HL-60 (cell line): Measurements from ENCODE around the gene ST6GAL1.
A peak's percentile ranks its signal among the peaks of the same experiment; 100 is the strongest.

ENCODE experiments used
- DNase-seq, 2 experiments: peaks; one replicate each; pipeline ENCODE4 v3.0.0-alpha.2; 2010 to 2020; ENCODE audit warnings: low read depth in 1 of 2, low spot score in 1 of 2
- H3K27ac ChIP-seq: fragments of 250-450 bp; sonication (Bioruptor Pico); replicated peaks from 2 replicates; pipeline ENCODE4 v1.5.1; 2020; ENCODE audit warnings: mild to moderate bottlenecking, moderate library complexity
- H3K27me3 ChIP-seq: fragments of 250-450 bp; sonication (Bioruptor Pico); 2 replicates; pipeline ENCODE4 v1.5.1; 2021; ENCODE audit warnings: mild to moderate bottlenecking, moderate library complexity; ENCODE audit not compliant: insufficient read depth, poor library complexity, severe bottlenecking
- H3K4me3 ChIP-seq: replicated peaks from 2 replicates; pipeline ENCODE4 v1.5.1; 2011; ENCODE audit warnings: mild to moderate bottlenecking, control low read depth, low read length; ENCODE audit not compliant: insufficient read depth
- CTCF ChIP-seq: IDR thresholded peaks from one replicate; pipeline ENCODE4 v1.5.1; 2011; ENCODE audit warnings: low read length, control low read depth, inconsistent platforms; ENCODE audit not compliant: insufficient read depth
- GABPA ChIP-seq: IDR thresholded peaks from 2 replicates; pipeline ENCODE4 v1.6.1; 2012; ENCODE audit warnings: low read depth
- POLR2AphosphoS5 ChIP-seq: IDR thresholded peaks from 2 replicates; pipeline ENCODE4 v1.6.1; 2012; ENCODE audit warnings: low read depth
- REST ChIP-seq: IDR thresholded peaks from 2 replicates; pipeline ENCODE4 v1.6.1; 2012; ENCODE audit warnings: low read depth; ENCODE audit not compliant: insufficient replicate concordance
- SPI1 ChIP-seq: IDR thresholded peaks from 2 replicates; pipeline ENCODE4 v1.6.1; 2012; ENCODE audit warnings: low read depth, mild to moderate bottlenecking, borderline replicate concordance

ST6GAL1 gene

GRCh38 chr3:187041362-187042307, 111.3 kb downstream of the ST6GAL1 start:
- peak; percentile 39 to 43 for DNase-seq
- no peak overlapping the region for H3K4me3 ChIP-seq
- H3K27ac ChIP-seq: peak overlapping the region; percentile 36
- TF ChIP-seq CTCF (no peak), SPI1 (no peak), GABPA (no peak), REST (no peak), POLR2AphosphoS5 (no peak)
- H3K27me3 ChIP-seq: no peaks in the 10 kb centered on the region

GRCh38 chr3:187042346-187042745, 112.0 kb downstream of the ST6GAL1 start:
- no peak for TF ChIP-seq REST
- no peak for TF ChIP-seq CTCF
- no peak for TF ChIP-seq SPI1
- no peak for TF ChIP-seq POLR2AphosphoS5
- no peak for TF ChIP-seq GABPA
- H3K4me3 ChIP-seq: no peak overlapping the region
- no peaks in the 10 kb centered on the region for H3K27me3 ChIP-seq
- H3K27ac ChIP-seq: peak overlapping the region; percentile 36
- DNase-seq: peak in 1 of 2 experiments; percentile 34

- Histone ChIP-seq H3K27ac (peak overlapping the region; percentile 36; the same call in 1 of the 2 replicates), H3K4me3 (no peak overlapping the region), H3K27me3 (no peaks in the 10 kb centered on the region)
- DNase-seq: no peak
- TF ChIP-seq CTCF: no peak
- no peak for TF ChIP-seq REST
- no peak for TF ChIP-seq SPI1
- TF ChIP-seq GABPA: no peak
- TF ChIP-seq POLR2AphosphoS5: no peak
Measured at GRCh38 chr3:187042874-187043458, 112.6 kb downstream of the ST6GAL1 start.
